SK-N-MC (cell line): ENCODE data around the gene RABEP2.

ENCODE experiments used
- EZH2 ChIP-seq: fragments of 200-600 bp; sonication (generic); IDR thresholded peaks from one replicate; pipeline ENCODE4 v1.6.1; 2017; ENCODE audit warnings: antibody characterized with exemption
- FOXP2 ChIP-seq: optimal IDR thresholded peaks from 2 replicates; pipeline ENCODE3; 2011; ENCODE audit warnings: mild to moderate bottlenecking, moderate library complexity; ENCODE audit not compliant: insufficient read depth; ENCODE audit errors: extremely low read length, control extremely low read depth
- POLR2AphosphoS5 ChIP-seq: IDR thresholded peaks from 2 replicates; pipeline ENCODE4 v1.6.1; 2012; ENCODE audit warnings: mild to moderate bottlenecking, low read depth, low read length, borderline replicate concordance

DNA sequence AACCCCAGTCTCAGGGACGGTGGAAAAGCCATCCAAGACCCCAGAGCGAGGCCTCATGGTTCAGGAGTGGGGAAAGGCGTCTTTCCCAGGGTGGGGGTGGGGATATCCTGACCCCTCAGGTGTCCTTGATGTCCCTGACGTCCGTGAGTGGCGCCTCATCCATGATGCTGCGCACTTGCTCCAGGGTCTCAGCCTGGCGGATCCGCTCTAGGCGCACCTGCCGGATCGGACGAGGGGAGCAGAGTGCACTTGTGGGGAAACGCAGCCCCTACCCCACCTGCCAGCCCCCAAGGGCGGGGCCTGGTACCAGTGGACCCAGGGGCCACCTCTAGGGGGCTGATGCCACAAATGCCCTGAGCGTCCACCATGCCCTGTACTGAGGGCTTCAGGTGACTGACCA, 20.2 kb downstream of the RABEP2 start:
- no peak for TF ChIP-seq EZH2
- no peak for TF ChIP-seq FOXP2
- no peak for TF ChIP-seq POLR2AphosphoS5
